ENCODE results near the gene BAX.

Gene BAX

DNA sequence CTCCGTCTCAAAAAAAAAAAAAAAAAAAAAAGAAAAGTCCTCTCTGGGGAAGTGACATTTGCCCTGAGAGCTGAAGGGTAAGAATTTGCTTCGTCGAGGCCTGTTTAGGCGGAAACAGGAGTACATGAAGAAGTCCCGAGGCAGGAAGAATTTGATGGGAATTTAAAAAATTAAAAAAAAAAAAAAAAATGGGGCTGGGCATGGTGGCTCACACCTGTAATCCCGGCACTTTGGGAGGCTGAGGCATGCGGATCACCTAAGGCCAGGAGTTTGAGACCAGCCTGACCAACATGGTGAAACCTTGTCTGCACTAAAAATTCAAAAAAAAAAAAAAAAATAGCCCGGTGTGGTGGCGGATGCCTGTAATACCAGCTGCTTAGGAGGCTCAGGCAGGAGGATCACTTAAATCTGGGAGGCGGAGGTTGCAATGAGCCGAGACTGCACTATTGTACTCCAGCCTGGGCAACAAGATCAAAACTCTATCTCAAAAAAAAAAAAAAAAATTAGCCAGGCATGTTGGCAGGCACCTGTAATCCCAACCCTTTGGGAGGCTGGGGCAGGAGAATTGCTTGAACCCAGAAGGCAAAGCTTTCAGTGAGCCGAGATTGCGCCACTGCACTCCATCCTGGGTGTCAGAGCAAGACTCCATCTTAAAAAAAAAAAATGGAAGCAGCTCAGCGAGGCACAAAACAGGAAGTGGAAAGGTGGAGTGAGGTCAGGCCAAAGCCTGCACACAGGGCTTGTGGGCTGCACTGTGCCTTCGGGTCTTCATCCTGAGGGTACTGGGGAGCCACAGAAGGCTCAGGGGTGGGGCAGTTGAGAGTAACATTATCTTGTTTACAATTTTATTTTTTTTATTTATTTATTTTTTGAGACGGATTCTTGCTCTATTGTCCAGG is 4.9 kb downstream of the BAX start:
- ChIA-PET CTCF (interaction anchor here (0.6 to 0.9 kb wide), 2 partner anchors 11 to 114 kb away, joined by 3 read pairs; no protein-coding TSS in a partner anchor), POLR2A (no interaction called here)
- DNase-seq (ENCODE audit: extremely low spot score): no peak
- no peak for TF ChIP-seq ELF4 (IDR thresholded peaks at IDR 0.05)
- TF ChIP-seq TARDBP (IDR thresholded peaks at IDR 0.05): no peak

DNA sequence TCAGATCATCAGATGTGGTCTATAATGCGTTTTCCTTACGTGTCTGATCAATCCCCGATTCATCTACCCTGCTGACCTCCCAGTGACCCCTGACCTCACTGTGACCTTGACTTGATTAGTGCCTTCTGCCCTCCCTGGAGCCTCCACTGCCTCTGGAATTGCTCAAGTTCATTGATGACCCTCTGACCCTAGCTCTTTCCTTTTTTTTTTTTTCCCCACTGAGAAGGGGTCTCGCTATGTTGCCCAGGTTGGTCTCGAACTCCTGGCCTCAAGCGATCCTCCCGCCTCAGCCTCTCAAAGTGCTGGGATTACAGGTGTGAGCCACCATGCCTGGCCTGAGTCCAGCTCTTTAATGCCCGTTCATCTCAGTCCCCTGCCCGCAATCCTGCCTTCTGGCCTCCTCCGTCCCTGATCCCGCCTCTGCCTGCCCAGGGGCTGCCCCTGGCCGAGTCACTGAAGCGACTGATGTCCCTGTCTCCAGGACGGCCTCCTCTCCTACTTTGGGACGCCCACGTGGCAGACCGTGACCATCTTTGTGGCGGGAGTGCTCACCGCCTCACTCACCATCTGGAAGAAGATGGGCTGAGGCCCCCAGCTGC is 6.5 kb downstream of the BAX start:
- 0 out of 2 replicates have a peak, but pooled peaks have one; percentile 15 for TF ChIP-seq L3MBTL2 (conservative IDR thresholded peaks at IDR 0.05)
- TF ChIP-seq, protein P1, sequence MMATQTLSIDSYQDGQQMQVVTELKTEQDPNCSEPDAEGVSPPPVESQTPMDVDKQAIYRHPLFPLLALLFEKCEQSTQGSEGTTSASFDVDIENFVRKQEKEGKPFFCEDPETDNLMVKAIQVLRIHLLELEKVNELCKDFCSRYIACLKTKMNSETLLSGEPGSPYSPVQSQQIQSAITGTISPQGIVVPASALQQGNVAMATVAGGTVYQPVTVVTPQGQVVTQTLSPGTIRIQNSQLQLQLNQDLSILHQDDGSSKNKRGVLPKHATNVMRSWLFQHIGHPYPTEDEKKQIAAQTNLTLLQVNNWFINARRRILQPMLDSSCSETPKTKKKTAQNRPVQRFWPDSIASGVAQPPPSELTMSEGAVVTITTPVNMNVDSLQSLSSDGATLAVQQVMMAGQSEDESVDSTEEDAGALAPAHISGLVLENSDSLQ (IDR thresholded peaks at IDR 0.05): no peak
- DNase-seq (ENCODE audit: extremely low spot score): no peak
- POLR2A ChIA-PET: interaction anchor here (1.3 to 1.5 kb wide), 2 partner anchors 87 to 89 kb away, joined by 6 to 9 read pairs; partner anchors contain the start of gene PPP1R15A
- CTCF ChIA-PET: interaction anchor here (1.1 to 1.6 kb wide), 2 partner anchors 10 to 166 kb away, joined by 3 to 7 read pairs; no protein-coding TSS in a partner anchor

DNA sequence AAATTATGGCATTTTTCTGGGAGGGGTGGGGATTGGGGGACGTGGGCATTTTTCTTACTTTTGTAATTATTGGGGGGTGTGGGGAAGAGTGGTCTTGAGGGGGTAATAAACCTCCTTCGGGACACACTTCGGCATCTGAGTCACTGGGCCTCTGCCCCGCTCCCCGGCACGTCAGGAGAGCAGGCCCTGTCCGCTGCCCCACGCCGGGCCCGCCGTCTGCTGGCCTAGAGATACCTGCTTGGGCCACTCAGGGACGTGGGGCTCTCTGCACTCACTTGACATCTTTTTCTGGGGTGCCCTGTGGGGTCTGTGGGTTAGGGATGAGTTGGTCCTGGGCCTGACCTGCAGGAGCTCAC is 7.0 kb downstream of the BAX start:
- DNase-seq (ENCODE audit: extremely low spot score): no peak
- CTCF ChIA-PET: interaction anchor here (1.1 to 1.6 kb wide), 2 partner anchors 9 to 166 kb away, joined by 3 to 7 read pairs; no protein-coding TSS in a partner anchor
- no peak for TF ChIP-seq L3MBTL2 (conservative IDR thresholded peaks at IDR 0.05)
- TF ChIP-seq SP1 (IDR thresholded peaks at IDR 0.05): no peak
- no peak for TF ChIP-seq FOXM1 (IDR thresholded peaks at IDR 0.05; ENCODE audit: borderline replicate concordance)
- TF ChIP-seq HDGF (IDR thresholded peaks at IDR 0.05; ENCODE audit: borderline replicate concordance): no peak
- TF ChIP-seq FOXA1 (IDR thresholded peaks at IDR 0.05): no peak
- TF ChIP-seq, protein P1 (IDR thresholded peaks at IDR 0.05): no peak
- TF ChIP-seq CTBP1 (IDR thresholded peaks at IDR 0.05; ENCODE audit: borderline replicate concordance): no peak
- no peak for TF ChIP-seq BHLHE40 (IDR thresholded peaks at IDR 0.05; ENCODE audit: borderline replicate concordance)
- no peak for TF ChIP-seq ARNT (IDR thresholded peaks at IDR 0.05)
- TF ChIP-seq ZNF384 (IDR thresholded peaks at IDR 0.05): no peak
- no peak for TF ChIP-seq NFRKB (IDR thresholded peaks at IDR 0.05)
- POLR2A ChIA-PET: interaction anchor here (0.5 to 1.5 kb wide), 3 partner anchors 88 to 714 kb away, joined by 3 to 9 read pairs (median 6); partner anchors contain the start of gene PPP1R15A

DNA sequence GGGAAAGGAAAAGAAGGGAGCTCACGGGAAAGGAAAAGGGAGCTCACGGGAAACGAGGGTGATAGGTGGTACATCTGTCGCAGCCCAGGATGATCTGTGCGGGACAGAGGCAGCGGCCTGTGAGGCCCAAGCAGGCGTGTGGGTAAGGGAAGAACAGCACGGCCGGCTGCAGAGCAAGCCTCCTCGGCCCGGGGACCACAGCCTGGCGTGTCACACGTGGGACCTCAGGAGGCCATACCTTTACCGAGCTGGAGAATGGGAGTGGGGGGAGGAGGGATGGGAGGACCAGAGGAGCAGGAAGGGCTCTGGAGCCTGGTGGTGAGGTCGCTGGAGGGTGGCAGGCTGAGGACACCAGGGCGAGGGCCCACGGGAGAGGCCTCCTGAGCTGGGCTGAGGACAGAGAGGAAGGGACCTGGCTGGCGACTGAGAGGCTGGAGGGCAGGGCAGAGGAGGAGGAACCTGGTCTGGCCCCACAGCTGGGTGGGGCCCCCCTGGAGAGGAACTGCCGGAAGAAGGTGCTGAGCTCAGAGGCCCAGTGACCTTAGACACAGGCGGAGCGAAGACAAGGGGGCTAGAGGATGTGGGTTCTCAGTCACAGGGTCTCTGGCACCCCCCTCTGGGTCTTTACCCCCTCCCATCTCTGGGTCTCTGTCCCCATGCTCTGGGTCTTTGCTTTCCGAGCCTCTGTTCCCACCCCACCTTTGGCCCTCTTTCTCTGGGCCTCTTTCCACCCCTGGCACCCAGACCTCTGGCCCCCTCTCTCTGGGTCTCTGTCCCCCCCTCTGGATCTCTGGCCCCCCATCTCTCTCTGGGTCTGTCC is 7.6 kb downstream of the BAX start:
- POLR2A ChIA-PET: interaction anchor here (0.5 to 1.5 kb wide), 3 partner anchors 88 to 714 kb away, joined by 3 to 9 read pairs (median 6); partner anchors contain the start of gene PPP1R15A
- CTCF ChIA-PET: interaction anchor here (1.1 to 1.6 kb wide), 2 partner anchors 9 to 167 kb away, joined by 3 to 7 read pairs; no protein-coding TSS in a partner anchor
- TF ChIP-seq, protein P1 (IDR thresholded peaks at IDR 0.05): peak; percentile 23; the same call in 1 of the 2 replicates
- no peak for TF ChIP-seq L3MBTL2 (conservative IDR thresholded peaks at IDR 0.05)
- no peak for DNase-seq (ENCODE audit: extremely low spot score)

DNA sequence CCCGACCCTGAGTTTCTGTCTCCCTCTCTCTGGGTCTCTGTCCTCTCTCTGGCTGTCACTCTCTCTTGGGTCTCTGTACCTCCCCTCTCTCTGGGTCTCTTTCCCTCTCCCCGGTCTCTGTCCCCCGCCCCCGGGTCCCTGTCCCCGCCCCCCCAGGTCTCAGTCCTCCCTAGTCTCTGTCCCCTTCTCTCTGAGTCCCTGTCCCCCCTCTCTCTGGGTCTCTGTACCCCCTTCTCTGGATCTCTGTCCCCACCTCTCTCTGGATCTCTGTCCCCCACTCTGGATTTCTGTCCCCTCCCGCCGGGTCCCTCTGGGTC is 8.1 kb downstream of the BAX start:
- TF ChIP-seq FOXM1 (IDR thresholded peaks at IDR 0.05; ENCODE audit: borderline replicate concordance) (no peak), ARNT (IDR thresholded peaks at IDR 0.05) (no peak), TARDBP (IDR thresholded peaks at IDR 0.05) (no peak), CTBP1 (IDR thresholded peaks at IDR 0.05; ENCODE audit: borderline replicate concordance) (no peak), ZNF384 (IDR thresholded peaks at IDR 0.05) (no peak), LEF1 (IDR thresholded peaks at IDR 0.05; ENCODE audit: borderline replicate concordance) (no peak), FOXA1 (IDR thresholded peaks at IDR 0.05) (no peak), HDGF (IDR thresholded peaks at IDR 0.05; ENCODE audit: borderline replicate concordance) (no peak), BHLHE40 (IDR thresholded peaks at IDR 0.05; ENCODE audit: borderline replicate concordance) (no peak)
- no peak for DNase-seq (ENCODE audit: extremely low spot score)
- POLR2A ChIA-PET: interaction anchor here (1.3 to 1.5 kb wide), 2 partner anchors 89 to 91 kb away, joined by 6 to 9 read pairs; partner anchors contain the start of gene PPP1R15A
- CTCF ChIA-PET: no interaction called here

DNA sequence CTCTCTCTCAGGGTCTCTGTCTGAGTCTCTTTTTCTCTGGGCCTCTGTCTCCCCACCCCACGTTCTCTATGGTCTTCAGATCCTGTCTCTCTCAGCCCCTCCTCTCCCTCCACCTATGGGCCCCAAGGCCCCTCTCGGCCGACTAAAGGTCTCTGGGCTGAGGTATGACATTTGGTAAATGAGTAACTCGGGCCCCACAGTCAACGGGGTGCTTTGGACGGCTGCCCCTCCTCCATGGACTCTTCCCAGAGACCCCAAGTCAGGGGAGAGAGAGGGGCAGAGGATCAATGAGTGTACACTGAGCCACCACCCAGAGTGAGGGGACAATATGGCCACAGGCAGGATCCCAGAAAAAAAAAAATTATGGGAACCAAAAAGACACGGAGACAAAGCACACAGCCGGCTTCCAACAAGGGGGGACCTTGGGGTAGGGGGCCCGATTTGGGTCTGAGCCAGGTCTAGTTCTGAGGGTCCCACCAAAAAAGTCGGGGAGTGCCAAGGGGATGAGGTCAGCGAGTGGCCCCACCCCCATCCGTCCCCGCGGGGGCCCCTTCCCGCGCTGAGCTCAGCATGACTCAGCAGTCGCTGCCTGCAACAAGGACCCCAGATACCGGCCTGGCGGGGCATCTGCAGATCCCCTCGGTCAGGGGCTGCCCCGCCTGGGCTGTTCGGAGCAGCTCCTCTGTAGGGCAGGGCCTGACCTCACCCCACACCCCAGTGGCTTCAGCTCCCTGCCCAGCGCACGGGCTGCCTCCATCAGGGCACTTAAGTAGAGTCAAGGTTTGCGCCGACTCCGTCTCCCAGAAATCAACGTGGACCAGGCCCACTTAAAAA is 8.9 kb downstream of the BAX start:
- CTCF ChIA-PET: interaction anchor here (0.6 to 1.6 kb wide), 3 partner anchors 30 to 299 kb away, joined by 3 to 4 read pairs (median 4); partner anchors contain the start of gene RUVBL2
- POLR2A ChIA-PET: interaction anchor here (0.7 to 1.6 kb wide), 9 partner anchors 9 to 168 kb away, joined by 3 to 18 read pairs (median 4); partner anchors contain the start of genes BAX, GYS1, PPP1R15A and RUVBL2
- TF ChIP-seq LEF1 (IDR thresholded peaks at IDR 0.05; ENCODE audit: borderline replicate concordance): no peak
- no peak for TF ChIP-seq FOXK2 (IDR thresholded peaks at IDR 0.05)
- TF ChIP-seq FOXM1 (IDR thresholded peaks at IDR 0.05; ENCODE audit: borderline replicate concordance): no peak
- TF ChIP-seq L3MBTL2 (conservative IDR thresholded peaks at IDR 0.05): no peak
- TF ChIP-seq, protein P1 (IDR thresholded peaks at IDR 0.05): no peak
- TF ChIP-seq SP1 (IDR thresholded peaks at IDR 0.05): no peak
- TF ChIP-seq HDGF (IDR thresholded peaks at IDR 0.05; ENCODE audit: borderline replicate concordance): no peak
- TF ChIP-seq FOXA1 (IDR thresholded peaks at IDR 0.05): no peak
- TF ChIP-seq ELF4 (IDR thresholded peaks at IDR 0.05): no peak
- TF ChIP-seq TARDBP (IDR thresholded peaks at IDR 0.05): no peak
- DNase-seq (ENCODE audit: extremely low spot score): no peak

Measured in HEK293T (cell line).